Left ventricle myocardium inferior (tissue), 1 donor: ENCODE data around the gene TAOK1. TPM values are rescaled to one million over a fixed set of nuclear protein-coding genes. Genes with fewer than 3 reads are reported as not detected.

Experiments used
- DNase-seq: peaks from one replicate; pipeline ENCODE4 v3.0.0-alpha.2; 2020
- H3K27ac ChIP-seq: fragments of 200-600 bp; replicated peaks from 2 replicates; pipeline ENCODE4 v1.8.0; 2021
- H3K27me3 ChIP-seq: fragments of 200-600 bp; 2 replicates; pipeline ENCODE4 v1.8.0; 2021; ENCODE audit warnings: low read depth
- H3K36me3 ChIP-seq: fragments of 200-600 bp; 2 replicates; pipeline ENCODE4 v1.8.0; 2021
- H3K4me1 ChIP-seq: fragments of 200-600 bp; 2 replicates; pipeline ENCODE4 v1.8.0; 2021
- H3K4me3 ChIP-seq: fragments of 200-600 bp; 2 replicates; pipeline ENCODE4 v1.8.0; 2021; ENCODE audit warnings: mild to moderate bottlenecking, moderate library complexity
- H3K9me3 ChIP-seq: fragments of 200-600 bp; replicated peaks from 2 replicates; pipeline ENCODE4 v1.8.0; 2021
- CTCF ChIP-seq: fragments of 200-600 bp; IDR thresholded peaks from 2 replicates; pipeline ENCODE4 v1.8.0; 2021; ENCODE audit warnings: antibody characterized with exemption, mild to moderate bottlenecking, borderline replicate concordance
- intact Hi-C: fragments of 100-400 bp; cut with micrococcal nuclease; formaldehyde crosslinking; loops from one replicate; pipeline ENCODE4 v1.11.0; 2022
- total RNA-seq: library from RNA; stranded (reverse); fragmentation: NEBNext Ultra II Directional; extraction: Animal tissue kit (Norgen Biotek cat#: 25700); gene quantifications from one replicate; pipeline ENCODE4 v1.2.1, GENCODE V29; 2021
- donor health status: DM: no; HTN: yes; CAD: no; lungs with severe emphysema.

The TAOK1 gene
- total RNA-seq, 1 donor from 2014 or later, result 50.7 TPM

GRCh38 chr17:29346462-29346861 is 43.7 kb upstream of the TAOK1 start:
- no peak for TF ChIP-seq CTCF
- no peak for DNase-seq
- no peaks in the 10 kb centered on the region for H3K36me3 ChIP-seq
- no peak overlapping the region for H3K27ac ChIP-seq
- intact Hi-C loops, result no loop called here
- H3K27me3 ChIP-seq, result peaks cover 5% of the 10 kb centered on the region
- H3K4me1 ChIP-seq, result no peaks in the 10 kb centered on the region
- no peak overlapping the region for H3K4me3 ChIP-seq
- H3K9me3 ChIP-seq, result no peaks in the 10 kb centered on the region

GRCh38 chr17:29347831-29348629 is 42.1 kb upstream of the TAOK1 start:
- no peaks in the 10 kb centered on the region for H3K36me3 ChIP-seq
- no peak overlapping the region for H3K27ac ChIP-seq
- no peaks in the 10 kb centered on the region for H3K9me3 ChIP-seq
- DNase-seq, result no peak
- peaks cover 5% of the 10 kb centered on the region for H3K27me3 ChIP-seq
- intact Hi-C loops, result no loop called here
- H3K4me1 ChIP-seq, result no peaks in the 10 kb centered on the region
- no peak for TF ChIP-seq CTCF
- H3K4me3 ChIP-seq, result no peak overlapping the region

DNA sequence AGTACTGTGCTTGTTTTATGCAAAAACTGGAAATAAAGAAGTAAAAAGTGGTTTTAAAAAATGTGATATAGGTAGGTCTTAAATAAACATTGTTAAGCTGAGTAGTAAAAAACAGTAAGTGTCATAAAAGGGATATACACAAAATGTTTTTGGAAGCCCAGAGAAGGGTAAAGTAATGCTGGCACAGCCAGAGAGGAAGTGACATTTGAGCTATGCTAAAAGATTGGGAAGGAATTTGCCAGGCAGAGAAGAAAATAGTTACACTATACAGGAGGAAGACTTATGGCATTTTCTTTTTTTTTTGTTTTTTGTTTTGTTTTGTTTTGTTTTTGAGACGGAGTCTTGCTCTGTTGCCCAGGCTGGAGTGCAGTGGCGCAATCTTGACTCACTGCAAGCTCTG is 40.8 kb upstream of the TAOK1 start:
- peaks cover 5% of the 10 kb centered on the region for H3K27me3 ChIP-seq

GRCh38 chr17:29352146-29352545 is 38.0 kb upstream of the TAOK1 start:
- Histone ChIP-seq H3K4me1 (peaks cover 5% of the 10 kb centered on the region), H3K36me3 (no peaks in the 10 kb centered on the region), H3K9me3 (no peaks in the 10 kb centered on the region), H3K4me3 (no peak overlapping the region), H3K27ac (no peak overlapping the region), H3K27me3 (no peaks in the 10 kb centered on the region)
- TF ChIP-seq CTCF, result no peak
- intact Hi-C loops, result no loop called here
- DNase-seq, result no peak

More for the DNA sequence above, 40.8 kb upstream of the TAOK1 start:
- intact Hi-C loops, result no loop called here
- Histone ChIP-seq H3K9me3 (no peaks in the 10 kb centered on the region), H3K4me3 (no peak overlapping the region), H3K27ac (no peak overlapping the region), H3K36me3 (no peaks in the 10 kb centered on the region), H3K4me1 (no peaks in the 10 kb centered on the region)
- no peak for TF ChIP-seq CTCF
- no peak for DNase-seq

DNA sequence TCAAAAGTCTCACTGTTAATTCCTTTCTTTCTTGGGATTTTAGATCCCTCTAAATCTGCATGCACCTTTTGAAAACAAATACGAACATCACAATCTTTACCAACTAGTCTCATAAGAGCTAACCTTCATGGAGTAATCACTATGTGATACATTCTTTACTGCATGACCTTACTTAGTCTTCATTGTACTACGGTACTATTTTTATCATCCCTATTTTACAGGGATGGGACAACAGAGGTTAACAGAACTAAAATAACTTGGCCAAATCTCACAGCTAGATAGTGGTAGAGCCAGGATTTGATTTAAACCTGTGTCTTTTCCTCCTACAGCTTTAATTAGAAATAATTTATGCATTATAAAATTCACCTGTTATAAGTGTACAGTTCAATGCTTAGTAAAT is 32.9 kb upstream of the TAOK1 start:
- intact Hi-C loops, result no loop called here
- DNase-seq, result no peak
- Histone ChIP-seq H3K36me3 (no peaks in the 10 kb centered on the region), H3K4me3 (no peak overlapping the region), H3K27ac (peak overlapping the region; percentile 33), H3K4me1 (peaks cover 9% of the 10 kb centered on the region), H3K9me3 (no peaks in the 10 kb centered on the region), H3K27me3 (no peaks in the 10 kb centered on the region)
- no peak for TF ChIP-seq CTCF
